Tibial nerve (tissue), 4 donors: ENCODE results near the gene FANK1.

Experiments used
- CTCF ChIP-seq, 5 experiments: fragments of 200-600 bp in 3 of 5; fragments of 450-650 bp in 2 of 5; sonication (generic) in 3 of 5; IDR thresholded peaks; one replicate each; pipeline ENCODE4 v1.5.1; 2016 to 2019; ENCODE audit warnings: antibody characterized with exemption in 5 of 5, mild to moderate bottlenecking in 3 of 5, moderate library complexity in 2 of 5
- EP300 ChIP-seq, 2 donors: sonication (generic); formaldehyde crosslinking; IDR thresholded peaks; one replicate each; pipeline ENCODE4 v1.6.1; 2017; ENCODE audit warnings: antibody characterized with exemption in 2 of 2, mild to moderate bottlenecking in 1 of 2

GRCh38 chr10:125964558-125964957, 68.2 kb downstream of the FANK1 start:
- TF ChIP-seq CTCF (IDR thresholded peaks at IDR 0.05), result no peak
- no peak for TF ChIP-seq EP300 (IDR thresholded peaks at IDR 0.05)
